NCI-H1092 treated with DMSO at 0.1 percent for 48 hours (cell line): ENCODE results near the gene MMP23B.
"Not testable (repeated sequence)": the region's sequence is repeated elsewhere in the genome, so short reads cannot be mapped to it uniquely, and the experiment has no call there.

Source experiments
- DNase-seq: peaks from one replicate; lab custom pipeline; 2025; lab: John Stamatoyannopoulos, UW

MMP23B gene

GRCh38 chr1:1630965-1631781 lies 800 bp upstream of the MMP23B start:
- no peak for DNase-seq

- DNase-seq: not testable (repeated sequence)
Observed at GRCh38 chr1:1633409-1633808, 1.4 kb downstream of the MMP23B start.

- not testable (repeated sequence) for DNase-seq
Observed at GRCh38 chr1:1634613-1635012, 2.6 kb downstream of the MMP23B start.

GRCh38 chr1:1636621-1637478 lies 4.9 kb downstream of the MMP23B start:
- DNase-seq: not testable (repeated sequence)

- not testable (repeated sequence) for DNase-seq
Observed at GRCh38 chr1:1637479-1637875, 5.5 kb downstream of the MMP23B start.

GRCh38 chr1:1638528-1638927 lies 6.6 kb downstream of the MMP23B start:
- not testable (repeated sequence) for DNase-seq

GRCh38 chr1:1639368-1639767 lies 7.4 kb downstream of the MMP23B start:
- DNase-seq: not testable (repeated sequence)

GRCh38 chr1:1640081-1640480 lies 8.1 kb downstream of the MMP23B start:
- not testable (repeated sequence) for DNase-seq

- not testable (repeated sequence) for DNase-seq
Observed at GRCh38 chr1:1640711-1641461, 8.9 kb downstream of the MMP23B start.

GRCh38 chr1:1646326-1646725 lies 14.4 kb downstream of the MMP23B start:
- not testable (repeated sequence) for DNase-seq

GRCh38 chr1:1647567-1648241 lies 15.7 kb downstream of the MMP23B start:
- not testable (repeated sequence) for DNase-seq

- DNase-seq: not testable (repeated sequence)
Observed at GRCh38 chr1:1648265-1648664, 16.3 kb downstream of the MMP23B start.

- DNase-seq: peak; percentile 65
Observed at GRCh38 chr1:1658583-1659549, 26.9 kb downstream of the MMP23B start, which contains the start of gene CDK11B. TSS of gene CDK11B (minus strand) at chr1:1659004. CDS start at chr1:1657485, 1,519 bp downstream.

GRCh38 chr1:1662392-1662791 lies 30.4 kb downstream of the MMP23B start:
- not testable (repeated sequence) for DNase-seq

GRCh38 chr1:1662830-1663560 lies 31.0 kb downstream of the MMP23B start:
- DNase-seq: not testable (repeated sequence)

- DNase-seq: not testable (repeated sequence)
Observed at GRCh38 chr1:1664318-1664717, 32.3 kb downstream of the MMP23B start.

GRCh38 chr1:1664941-1665814 lies 33.2 kb downstream of the MMP23B start:
- DNase-seq: no peak

- no peak for DNase-seq
Observed at GRCh38 chr1:1665815-1666251, 33.9 kb downstream of the MMP23B start.
